ENCODE measurements around the gene CENPF. TPM values are rescaled to one million over a fixed set of nuclear protein-coding genes. Genes with fewer than 3 reads are reported as not detected.

CENPF gene
- total RNA-seq, 4 donors from 2014 or later, result 13.8 to 26.3 (median 18.8) TPM

GRCh38 chr1:214637722-214638458 is 34.9 kb downstream of the CENPF start:
- WGBS, 2 donors, result 53 to 65% methylated on average over 6 of the region's 6 CpGs
- no peaks in the 10 kb centered on the region for H3K27me3 ChIP-seq
- DNase-seq, result no peak
- peaks cover 0 to 19% (median 0%) of the 10 kb centered on the region in 3 donors for H3K36me3 ChIP-seq
- H3K4me3 ChIP-seq, result no peak overlapping the region
- no peaks in the 10 kb centered on the region for H3K9me3 ChIP-seq
- no peaks in the 10 kb centered on the region for H3K4me1 ChIP-seq
- TF ChIP-seq POLR2A (IDR thresholded peaks at IDR 0.05), result no peak
- peak in 5 of 6 experiments; percentile 29 to 64 (median 54) for TF ChIP-seq CTCF (IDR thresholded peaks at IDR 0.05)
- intact Hi-C loops (cut with DNase I), result no loop called here
- no peak overlapping the region for H3K27ac ChIP-seq

GRCh38 chr1:214638459-214638807 is 35.4 kb downstream of the CENPF start:
- intact Hi-C loops (cut with DNase I), result no loop called here
- H3K4me1 ChIP-seq, result no peaks in the 10 kb centered on the region
- no peaks in the 10 kb centered on the region for H3K27me3 ChIP-seq
- no peak for TF ChIP-seq POLR2A (IDR thresholded peaks at IDR 0.05)
- no peak for TF ChIP-seq CTCF (IDR thresholded peaks at IDR 0.05)
- peaks cover 0 to 19% (median 0%) of the 10 kb centered on the region in 3 donors for H3K36me3 ChIP-seq
- H3K27ac ChIP-seq, result no peak overlapping the region
- 84 to 94% methylated on average over 1 to 6 of the region's 6 CpGs for WGBS, 2 donors
- no peaks in the 10 kb centered on the region for H3K9me3 ChIP-seq
- no peak for DNase-seq
- H3K4me3 ChIP-seq, result no peak overlapping the region

GRCh38 chr1:214638997-214639396 is 36.0 kb downstream of the CENPF start:
- no peak overlapping the region for H3K4me3 ChIP-seq
- DNase-seq, result no peak
- no peak overlapping the region for H3K27ac ChIP-seq
- WGBS, 2 donors, result 91 to 92% methylated on average over 3 of the region's 3 CpGs
- H3K36me3 ChIP-seq, result peaks cover 0 to 14% (median 0%) of the 10 kb centered on the region in 3 donors
- H3K4me1 ChIP-seq, result no peaks in the 10 kb centered on the region
- H3K27me3 ChIP-seq, result no peaks in the 10 kb centered on the region
- intact Hi-C loops (cut with DNase I), result no loop called here
- no peaks in the 10 kb centered on the region for H3K9me3 ChIP-seq
- TF ChIP-seq CTCF (IDR thresholded peaks at IDR 0.05) (no peak), POLR2A (IDR thresholded peaks at IDR 0.05) (no peak)

GRCh38 chr1:214640431-214641213 is 37.6 kb downstream of the CENPF start:
- whole genome bisulfite sequencing, 2 donors, result 75 to 95% methylated on average over 6 of the region's 6 CpGs
- H3K27ac ChIP-seq, result no peak overlapping the region
- no peaks in the 10 kb centered on the region for H3K9me3 ChIP-seq
- H3K36me3 ChIP-seq, result peaks cover 0 to 25% (median 0%) of the 10 kb centered on the region in 3 donors
- H3K4me3 ChIP-seq, result no peak overlapping the region
- TF ChIP-seq CTCF (IDR thresholded peaks at IDR 0.05), result no peak
- no peak for TF ChIP-seq POLR2A (IDR thresholded peaks at IDR 0.05)
- DNase-seq, result no peak
- no peaks in the 10 kb centered on the region for H3K4me1 ChIP-seq
- intact Hi-C loops (cut with DNase I), result no loop called here
- no peaks in the 10 kb centered on the region for H3K27me3 ChIP-seq

- 62 to 92% methylated on average over 2 of the region's 2 CpGs for WGBS, 2 donors
- Histone ChIP-seq H3K4me3 (no peak overlapping the region), H3K4me1 (no peaks in the 10 kb centered on the region), H3K9me3 (no peaks in the 10 kb centered on the region), H3K27me3 (no peaks in the 10 kb centered on the region), H3K36me3 (peaks cover 0 to 27% (median 0%) of the 10 kb centered on the region in 3 donors), H3K27ac (no peak overlapping the region)
- intact Hi-C loops (cut with DNase I), result no loop called here
- DNase-seq, result no peak
- TF ChIP-seq POLR2A (IDR thresholded peaks at IDR 0.05), result no peak
These were observed 38.4 kb downstream of the CENPF start for GRCh38 chr1:214641214-214641895.

Data from esophagus squamous epithelium (tissue), 5 donors.